ENCODE data around the gene ARHGAP25. TPM values are rescaled to one million over a fixed set of nuclear protein-coding genes. Genes with fewer than 3 reads are reported as not detected.
A peak's percentile ranks its signal among the peaks of the same experiment; 100 is the strongest.

The ARHGAP25 gene
- total RNA-seq, 3 donors from 2014 or later, result 3.1 to 8.8 (median 8.2) TPM

- no peak for TF ChIP-seq CTCF (IDR thresholded peaks at IDR 0.05)
These were observed 1.2 kb upstream of the ARHGAP25 start for GRCh38 chr2:68733365-68733764.

GRCh38 chr2:68734176-68734575, 435 bp upstream of the ARHGAP25 start:
- Histone ChIP-seq H3K36me3 (ENCODE audit: low read depth) (no peaks in the 10 kb centered on the region), H3K4me1 (ENCODE audit: low read depth) (no peaks in the 10 kb centered on the region), H3K9me3 (no peaks in the 10 kb centered on the region), H3K4me3 (no peak overlapping the region)
- ATAC-seq (no peak), DNase-seq (peak in 1 of 3 donors; percentile 1)
- no peak for TF ChIP-seq CTCF (IDR thresholded peaks at IDR 0.05)
- intact Hi-C loops (cut with DNase I, micrococcal nuclease), result no loop called here

More at GRCh38 chr2:68733365-68733764, 1.2 kb upstream of the ARHGAP25 start:
- H3K9me3 ChIP-seq, result no peaks in the 10 kb centered on the region
- no peaks in the 10 kb centered on the region for H3K36me3 ChIP-seq (ENCODE audit: low read depth)
- H3K4me3 ChIP-seq, result no peak overlapping the region
- ATAC-seq (no peak), DNase-seq (no peak)
- no peaks in the 10 kb centered on the region for H3K4me1 ChIP-seq (ENCODE audit: low read depth)
- intact Hi-C loops (cut with DNase I, micrococcal nuclease), result no loop called here

GRCh38 chr2:68736086-68736485, 1.5 kb downstream of the ARHGAP25 start:
- TF ChIP-seq CTCF (IDR thresholded peaks at IDR 0.05), result no peak
- ATAC-seq (no peak), DNase-seq (no peak)
- Histone ChIP-seq H3K4me3 (no peak overlapping the region), H3K4me1 (ENCODE audit: low read depth) (no peaks in the 10 kb centered on the region), H3K36me3 (ENCODE audit: low read depth) (no peaks in the 10 kb centered on the region), H3K9me3 (no peaks in the 10 kb centered on the region)
- intact Hi-C loops (cut with DNase I, micrococcal nuclease), result no loop called here

- no peak for TF ChIP-seq CTCF (IDR thresholded peaks at IDR 0.05)
- Histone ChIP-seq H3K4me1 (ENCODE audit: low read depth) (no peaks in the 10 kb centered on the region), H3K4me3 (no peak overlapping the region), H3K36me3 (ENCODE audit: low read depth) (no peaks in the 10 kb centered on the region), H3K9me3 (no peaks in the 10 kb centered on the region)
- DNase-seq, result peak in 1 of 3 donors; percentile 40
- peak; percentile 30 for ATAC-seq
- intact Hi-C loops (cut with DNase I, micrococcal nuclease), result no loop called here
These were observed 3.1 kb downstream of the ARHGAP25 start for GRCh38 chr2:68737711-68738110.

GRCh38 chr2:68738906-68739594, 4.4 kb downstream of the ARHGAP25 start:
- no peak for TF ChIP-seq CTCF (IDR thresholded peaks at IDR 0.05)
- no peaks in the 10 kb centered on the region for H3K4me1 ChIP-seq (ENCODE audit: low read depth)
- DNase-seq (no peak), ATAC-seq (no peak)
- H3K9me3 ChIP-seq, result no peaks in the 10 kb centered on the region
- H3K36me3 ChIP-seq (ENCODE audit: low read depth), result no peaks in the 10 kb centered on the region
- H3K4me3 ChIP-seq, result no peak overlapping the region
- intact Hi-C loops (cut with DNase I, micrococcal nuclease), result no loop called here

All from mucosa of descending colon (tissue), 3 donors.